ENCODE data around the gene E2F1.
"Not testable (repeated sequence)": the region's sequence is repeated elsewhere in the genome, so short reads cannot be mapped to it uniquely, and the experiment has no call there.

Gene E2F1

GRCh38 chr20:33646959-33647602, 39.1 kb downstream of the E2F1 start:
- not testable (repeated sequence) for H3K4me3 Mint-ChIP-seq, H3K27me3 Mint-ChIP-seq, H3K4me1 Mint-ChIP-seq, H3K9me3 Mint-ChIP-seq, H3K27ac Mint-ChIP-seq
- CTCF ChIA-PET, result interaction anchor here (1.4 kb wide), 1 partner anchor 21 kb away, joined by 4 read pairs; no protein-coding TSS in a partner anchor
- H3K36me3 Mint-ChIP-seq, result peaks cover 14% of the 10 kb centered on the region
- DNase-seq, result peak; percentile 16

DNA sequence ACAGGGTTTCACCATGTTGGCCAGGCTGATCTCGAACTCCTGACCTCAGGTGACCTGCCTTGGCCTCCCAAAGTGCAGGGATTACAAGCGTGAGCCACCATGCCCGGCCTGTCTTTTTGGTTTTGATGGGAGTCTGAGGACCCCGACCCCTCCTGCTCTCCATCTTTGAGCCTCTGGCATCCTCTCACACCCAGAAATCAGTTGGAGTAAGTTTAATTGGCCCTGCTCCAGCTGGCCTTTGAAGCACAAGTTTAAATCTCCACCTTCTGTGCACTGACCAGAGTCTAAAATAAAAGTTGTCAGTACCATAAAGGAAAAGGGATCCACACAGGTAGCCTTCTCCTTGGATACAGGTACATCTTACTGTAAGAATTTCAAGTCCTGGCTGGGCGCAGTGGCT, 40.0 kb downstream of the E2F1 start:
- CTCF ChIA-PET, result no interaction called here
- Mint-ChIP-seq H3K9me3 (no peaks in the 10 kb centered on the region), H3K4me3 (no peak overlapping the region), H3K4me1 (peaks cover 5% of the 10 kb centered on the region), H3K27me3 (no peaks in the 10 kb centered on the region), H3K27ac (no peak overlapping the region), H3K36me3 (peaks cover 16% of the 10 kb centered on the region)
- no peak for DNase-seq

GRCh38 chr20:33645396-33645795, 40.8 kb downstream of the E2F1 start:
- H3K27ac Mint-ChIP-seq, result no peak overlapping the region
- peaks cover 18% of the 10 kb centered on the region for H3K36me3 Mint-ChIP-seq
- CTCF ChIA-PET, result no interaction called here

GRCh38 chr20:33645072-33645358, 41.2 kb downstream of the E2F1 start:
- Mint-ChIP-seq H3K9me3 (no peaks in the 10 kb centered on the region), H3K36me3 (peaks cover 21% of the 10 kb centered on the region), H3K4me1 (peaks cover 7% of the 10 kb centered on the region), H3K27ac (no peak overlapping the region), H3K27me3 (no peaks in the 10 kb centered on the region), H3K4me3 (no peak overlapping the region)
- CTCF ChIA-PET, result no interaction called here
- DNase-seq, result no peak

More at GRCh38 chr20:33645396-33645795, 40.8 kb downstream of the E2F1 start:
- DNase-seq, result no peak
- H3K4me3 Mint-ChIP-seq, result no peak overlapping the region
- peaks cover 5% of the 10 kb centered on the region for H3K4me1 Mint-ChIP-seq
- H3K9me3 Mint-ChIP-seq, result no peaks in the 10 kb centered on the region
- no peaks in the 10 kb centered on the region for H3K27me3 Mint-ChIP-seq

DNA sequence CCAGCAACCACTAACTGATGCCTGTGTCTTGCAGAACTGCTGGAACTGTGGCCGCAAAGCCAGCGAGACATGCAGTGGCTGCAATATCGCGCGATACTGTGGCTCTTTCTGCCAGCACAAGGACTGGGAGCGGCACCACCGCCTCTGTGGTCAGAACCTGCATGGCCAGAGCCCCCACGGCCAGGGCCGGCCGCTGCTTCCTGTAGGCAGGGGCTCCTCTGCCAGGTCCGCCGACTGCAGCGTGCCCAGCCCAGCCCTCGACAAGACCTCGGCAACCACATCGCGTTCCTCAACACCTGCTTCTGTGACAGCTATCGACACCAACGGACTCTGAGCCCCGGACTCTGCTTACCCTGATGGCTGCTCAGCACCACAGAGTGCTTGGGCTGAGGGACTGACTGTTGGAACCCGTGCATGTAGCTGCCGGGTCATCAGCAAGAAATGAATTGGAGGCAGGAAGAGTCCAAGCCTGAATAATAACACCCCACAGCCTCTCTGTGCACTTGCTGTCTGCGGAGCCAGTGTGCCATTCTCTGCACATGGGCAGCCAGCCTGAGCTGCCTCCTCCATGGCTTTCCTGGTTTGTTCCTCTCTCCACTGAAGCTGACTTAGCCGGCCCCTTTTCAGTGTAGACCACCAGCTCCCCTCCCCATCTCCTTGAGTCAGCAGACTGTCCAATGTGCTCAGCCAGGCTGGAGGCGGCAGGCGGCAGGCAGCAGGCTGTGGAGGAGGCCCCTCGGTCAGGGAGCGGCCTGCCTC, 41.7 kb downstream of the E2F1 start:
- H3K27ac Mint-ChIP-seq, result no peak overlapping the region
- CTCF ChIA-PET, result interaction anchor here (3.3 kb wide), 1 partner anchor 9 kb away, joined by 10 read pairs; no protein-coding TSS in a partner anchor

DNA sequence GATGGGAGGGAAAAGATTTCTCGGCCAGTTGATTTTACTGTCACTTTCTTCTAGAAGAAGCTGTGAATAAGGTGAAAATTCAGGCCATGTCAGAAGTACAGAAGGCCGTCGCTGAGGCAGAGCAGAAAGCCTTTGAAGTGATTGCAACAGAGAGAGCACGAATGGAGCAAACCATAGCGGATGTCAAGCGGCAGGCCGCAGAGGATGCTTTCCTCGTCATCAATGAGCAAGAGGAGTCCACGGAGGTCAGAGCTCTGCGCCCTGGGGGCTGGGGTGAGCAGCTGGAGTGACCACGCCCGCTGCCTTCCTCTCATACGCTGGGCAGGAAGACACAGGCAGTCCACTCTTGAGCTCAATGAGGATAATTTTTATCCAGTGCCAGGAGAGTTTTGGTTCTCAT, 45.9 kb downstream of the E2F1 start:
- DNase-seq, result no peak
- H3K36me3 Mint-ChIP-seq, result peaks cover 38% of the 10 kb centered on the region
- peaks cover 4% of the 10 kb centered on the region for H3K4me1 Mint-ChIP-seq
- H3K4me3 Mint-ChIP-seq, result no peak overlapping the region
- no peaks in the 10 kb centered on the region for H3K27me3 Mint-ChIP-seq
- no peaks in the 10 kb centered on the region for H3K9me3 Mint-ChIP-seq
- H3K27ac Mint-ChIP-seq, result no peak overlapping the region
- CTCF ChIA-PET, result no interaction called here

More for the DNA sequence above, 41.7 kb downstream of the E2F1 start:
- Mint-ChIP-seq H3K9me3 (no peaks in the 10 kb centered on the region), H3K4me1 (peaks cover 9% of the 10 kb centered on the region), H3K27me3 (no peaks in the 10 kb centered on the region), H3K4me3 (no peak overlapping the region), H3K36me3 (peaks cover 26% of the 10 kb centered on the region)
- DNase-seq, result no peak

DNA sequence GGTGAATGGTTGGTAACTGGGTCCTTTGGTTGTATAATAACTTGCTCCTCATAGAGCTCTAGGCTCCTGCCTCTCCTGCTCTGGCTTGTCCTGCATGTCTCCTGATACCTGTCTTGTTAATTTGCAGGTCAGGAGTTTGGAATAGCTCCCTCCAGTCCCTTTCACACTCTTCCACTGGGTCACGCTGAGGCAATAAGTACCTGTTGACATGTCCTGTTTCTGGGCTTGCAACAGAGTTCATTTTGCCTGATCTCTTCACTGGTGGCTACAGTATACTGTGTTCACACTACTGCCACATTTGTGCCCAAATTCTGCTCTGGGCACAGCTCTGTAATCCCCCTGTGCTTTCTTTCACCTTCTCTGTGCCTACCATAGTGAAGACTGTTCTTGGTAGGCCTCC, 49.4 kb downstream of the E2F1 start:
- Mint-ChIP-seq H3K4me3 (no peak overlapping the region), H3K9me3 (no peaks in the 10 kb centered on the region), H3K4me1 (peaks cover 9% of the 10 kb centered on the region), H3K27me3 (no peaks in the 10 kb centered on the region), H3K27ac (no peak overlapping the region), H3K36me3 (peaks cover 36% of the 10 kb centered on the region)
- CTCF ChIA-PET, result no interaction called here
- DNase-seq, result no peak

GRCh38 chr20:33635341-33635740, 50.8 kb downstream of the E2F1 start:
- CTCF ChIA-PET, result interaction anchor here (0.6 kb wide), 1 partner anchor 596 kb away, joined by 3 read pairs; no protein-coding TSS in a partner anchor
- H3K27me3 Mint-ChIP-seq, result no peaks in the 10 kb centered on the region
- no peaks in the 10 kb centered on the region for H3K9me3 Mint-ChIP-seq
- peaks cover 42% of the 10 kb centered on the region for H3K36me3 Mint-ChIP-seq
- DNase-seq, result no peak
- no peak overlapping the region for H3K4me3 Mint-ChIP-seq
- H3K4me1 Mint-ChIP-seq, result peaks cover 9% of the 10 kb centered on the region
- no peak overlapping the region for H3K27ac Mint-ChIP-seq

DNA sequence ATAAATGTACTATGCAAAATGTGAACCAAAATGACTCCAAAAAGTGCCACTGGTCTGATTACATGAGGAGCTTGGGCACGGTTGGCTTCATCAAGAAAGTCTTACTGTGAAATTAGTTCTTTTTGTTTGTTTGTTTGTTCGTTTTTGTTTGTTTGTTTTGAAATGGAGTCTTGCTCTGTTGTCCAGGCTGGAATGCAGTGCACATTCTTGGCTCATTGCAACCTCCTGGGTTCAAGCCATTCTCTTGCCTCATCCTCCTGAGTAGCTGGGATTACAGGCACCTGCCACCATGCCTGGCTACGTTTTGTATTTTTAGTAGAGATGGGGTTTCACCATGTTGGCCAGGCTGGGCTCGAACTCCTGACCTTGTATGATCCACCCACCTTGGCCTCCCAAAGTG, 54.3 kb downstream of the E2F1 start:
- H3K36me3 Mint-ChIP-seq, result peaks cover 41% of the 10 kb centered on the region
- not testable (repeated sequence) for H3K27me3 Mint-ChIP-seq, H3K4me3 Mint-ChIP-seq, DNase-seq, H3K9me3 Mint-ChIP-seq, H3K27ac Mint-ChIP-seq, H3K4me1 Mint-ChIP-seq
- CTCF ChIA-PET, result interaction anchor here (0.5 kb wide), 1 partner anchor 208 kb away, joined by 3 read pairs; no protein-coding TSS in a partner anchor

DNA sequence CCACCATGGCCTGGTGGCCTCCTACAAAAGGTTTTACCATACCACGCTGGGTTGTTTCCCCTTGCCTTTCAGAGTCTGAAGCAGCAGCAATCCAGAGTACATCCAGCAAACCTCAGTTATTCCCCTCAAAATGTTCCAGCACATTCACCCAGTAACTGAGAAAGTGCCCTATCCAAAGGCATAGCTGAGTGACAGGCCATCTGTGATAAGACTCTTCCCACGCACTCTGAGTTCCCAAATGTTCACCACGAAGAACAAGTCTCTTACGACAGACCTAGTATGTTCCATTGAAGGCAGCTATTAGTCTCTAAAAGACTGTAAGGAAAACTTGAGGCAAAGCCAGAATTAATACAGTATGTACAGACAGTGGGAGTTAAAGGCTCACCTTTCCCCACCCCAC, 55.7 kb downstream of the E2F1 start:
- CTCF ChIA-PET, result no interaction called here
- Mint-ChIP-seq H3K27ac (no peak overlapping the region), H3K27me3 (no peaks in the 10 kb centered on the region), H3K9me3 (no peaks in the 10 kb centered on the region), H3K4me1 (peaks cover 5% of the 10 kb centered on the region), H3K4me3 (no peak overlapping the region), H3K36me3 (peaks cover 48% of the 10 kb centered on the region)
- DNase-seq, result no peak

DNA sequence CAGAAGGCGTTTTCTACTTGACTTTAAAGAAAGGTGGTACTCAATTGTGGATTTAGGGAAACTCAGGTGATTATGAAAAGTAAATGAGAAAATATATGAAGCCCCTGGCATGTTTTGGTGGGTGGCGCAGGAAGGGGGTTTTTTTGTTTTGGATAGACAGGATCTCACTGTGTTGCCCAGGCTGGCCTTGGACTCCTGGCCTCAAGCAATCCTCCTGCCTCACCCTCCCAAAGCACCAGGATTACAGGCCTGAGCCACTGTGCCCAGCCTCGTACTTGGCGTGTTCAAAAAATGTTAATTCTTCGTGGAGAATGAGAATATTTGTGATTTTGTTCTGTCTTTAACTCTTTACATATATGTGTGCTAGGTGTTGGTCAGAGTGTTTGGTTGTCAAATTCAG, 56.2 kb downstream of the E2F1 start:
- Mint-ChIP-seq H3K27me3 (no peaks in the 10 kb centered on the region), H3K27ac (peak overlapping the region; percentile 42), H3K36me3 (peaks cover 53% of the 10 kb centered on the region), H3K4me3 (no peak overlapping the region), H3K9me3 (no peaks in the 10 kb centered on the region), H3K4me1 (peaks cover 5% of the 10 kb centered on the region)
- DNase-seq, result no peak
- CTCF ChIA-PET, result no interaction called here

GRCh38 chr20:33629533-33629932, 56.7 kb downstream of the E2F1 start:
- H3K4me3 Mint-ChIP-seq, result no peak overlapping the region
- no peaks in the 10 kb centered on the region for H3K27me3 Mint-ChIP-seq
- no peaks in the 10 kb centered on the region for H3K9me3 Mint-ChIP-seq
- DNase-seq, result no peak
- no peak overlapping the region for H3K27ac Mint-ChIP-seq
- peaks cover 54% of the 10 kb centered on the region for H3K36me3 Mint-ChIP-seq
- CTCF ChIA-PET, result no interaction called here
- H3K4me1 Mint-ChIP-seq, result peaks cover 8% of the 10 kb centered on the region

GRCh38 chr20:33627577-33628216, 58.5 kb downstream of the E2F1 start:
- Mint-ChIP-seq H3K27ac (no peak overlapping the region), H3K27me3 (no peaks in the 10 kb centered on the region), H3K4me3 (no peak overlapping the region), H3K4me1 (peaks cover 10% of the 10 kb centered on the region), H3K36me3 (peaks cover 64% of the 10 kb centered on the region), H3K9me3 (no peaks in the 10 kb centered on the region)
- CTCF ChIA-PET, result no interaction called here
- no peak for DNase-seq

DNA sequence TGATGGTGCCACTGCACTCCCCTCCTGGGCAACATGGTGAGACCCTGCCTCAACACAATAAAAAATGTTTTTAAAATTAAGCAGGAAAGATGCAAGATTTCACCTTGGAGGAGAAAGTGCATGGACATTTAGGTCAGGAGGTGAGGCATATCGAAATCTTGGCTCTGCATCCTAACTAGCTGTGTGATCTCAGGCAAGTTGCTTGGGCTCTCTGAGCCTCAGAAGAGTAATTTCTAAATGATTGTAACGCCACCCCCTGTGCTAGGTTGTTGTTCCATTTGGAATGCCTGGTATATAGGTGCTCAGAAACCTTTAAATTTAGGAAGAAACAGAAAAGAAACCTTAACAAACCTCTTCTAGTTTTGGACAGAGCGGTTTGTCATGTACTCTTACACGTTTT, 60.0 kb downstream of the E2F1 start:
- Mint-ChIP-seq H3K4me3 (no peak overlapping the region), H3K27me3 (no peaks in the 10 kb centered on the region), H3K27ac (no peak overlapping the region), H3K9me3 (no peaks in the 10 kb centered on the region), H3K4me1 (peaks cover 10% of the 10 kb centered on the region), H3K36me3 (peaks cover 60% of the 10 kb centered on the region)
- DNase-seq, result no peak
- CTCF ChIA-PET, result no interaction called here

Data from activated naive CD4-positive, alpha-beta T cell treated with anti-CD3 and anti-CD28 coated beads, Interleukin-2, amount 10 ng/mL, durations not matched to agents 7 days and 5 days (primary cell).